ENCODE measurements around the gene MASP1.
"Not testable (repeated sequence)": the region's sequence is repeated elsewhere in the genome, so short reads cannot be mapped to it uniquely, and the experiment has no call there.

The MASP1 gene

DNA sequence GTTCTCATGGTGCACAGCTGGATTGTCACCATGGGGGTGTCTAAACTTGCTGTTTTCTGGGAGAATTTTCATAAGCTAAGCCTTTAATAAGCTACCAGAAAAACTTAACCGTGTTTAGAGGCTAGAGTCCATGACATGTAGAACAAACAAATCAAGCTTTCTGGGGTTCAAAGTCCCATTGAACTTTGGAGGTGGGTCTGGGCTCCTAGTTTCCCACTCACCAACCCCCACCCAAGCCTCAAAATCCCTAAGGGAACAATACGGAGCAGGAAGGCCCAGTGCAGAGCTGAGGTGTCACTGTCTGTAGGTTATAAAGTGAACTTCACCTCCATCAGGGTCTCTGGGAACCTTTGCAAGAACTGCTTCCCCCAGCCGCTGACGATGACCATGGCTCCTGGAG is 68.7 kb downstream of the MASP1 start:
- DNase-seq: no peak

DNA sequence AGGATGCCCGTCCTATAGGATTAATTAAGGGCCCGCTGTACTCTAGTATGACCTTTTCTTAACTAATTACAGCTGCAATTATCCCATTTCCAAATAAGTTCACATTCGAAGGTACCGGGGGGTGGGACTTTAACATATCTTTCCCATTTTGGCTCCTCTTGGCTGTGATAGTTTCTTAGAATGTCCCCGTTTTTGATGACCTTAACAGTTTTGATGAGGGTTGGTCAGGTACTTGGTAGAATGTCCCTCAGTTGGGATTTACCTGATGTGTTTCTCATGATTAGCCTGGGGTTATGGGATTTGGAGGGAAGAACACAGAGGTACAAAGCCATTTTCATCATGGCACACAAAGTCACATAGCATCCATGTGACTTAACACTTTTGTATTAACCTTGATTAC is 76.1 kb downstream of the MASP1 start:
- DNase-seq: no peak

DNA sequence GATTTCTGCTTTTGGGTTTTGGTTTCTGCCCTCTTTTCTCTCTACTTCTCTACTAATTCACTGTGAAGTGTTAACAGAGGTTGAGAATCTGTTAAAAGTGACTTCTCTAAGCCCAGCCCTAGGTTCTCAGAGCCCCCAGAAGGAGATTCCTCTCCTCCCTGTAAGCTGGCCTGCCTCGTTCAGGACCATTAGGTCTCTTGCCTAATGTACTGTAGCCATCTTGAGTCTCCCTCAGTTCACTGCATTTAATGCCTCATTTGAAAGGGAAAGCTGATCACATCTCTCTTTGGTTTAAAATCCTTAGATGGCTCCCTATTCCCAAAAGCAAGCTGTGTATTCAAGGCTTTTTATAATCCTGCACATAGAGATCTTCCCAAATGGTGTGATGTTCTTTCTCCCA is 77.9 kb downstream of the MASP1 start:
- no peak for DNase-seq

DNA sequence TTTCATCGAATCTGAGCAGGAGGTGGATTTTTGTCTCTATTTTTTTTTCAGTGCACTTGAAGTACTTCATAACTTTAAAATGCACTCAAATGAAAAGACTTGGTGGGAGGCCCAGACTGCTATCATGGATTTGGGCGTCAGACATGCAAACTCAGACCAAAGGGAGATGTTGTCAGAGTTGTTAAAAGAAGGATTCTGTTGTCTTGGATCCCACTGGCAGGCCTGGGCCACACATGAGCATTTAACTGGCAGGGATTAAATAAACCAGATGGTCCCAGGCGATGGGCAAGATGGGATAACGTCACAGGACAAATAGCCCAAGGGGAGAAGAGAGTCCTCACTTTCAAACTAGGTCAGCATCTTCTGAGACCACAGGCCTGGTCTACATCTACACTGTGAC is 78.8 kb downstream of the MASP1 start:
- no peak for DNase-seq

DNA sequence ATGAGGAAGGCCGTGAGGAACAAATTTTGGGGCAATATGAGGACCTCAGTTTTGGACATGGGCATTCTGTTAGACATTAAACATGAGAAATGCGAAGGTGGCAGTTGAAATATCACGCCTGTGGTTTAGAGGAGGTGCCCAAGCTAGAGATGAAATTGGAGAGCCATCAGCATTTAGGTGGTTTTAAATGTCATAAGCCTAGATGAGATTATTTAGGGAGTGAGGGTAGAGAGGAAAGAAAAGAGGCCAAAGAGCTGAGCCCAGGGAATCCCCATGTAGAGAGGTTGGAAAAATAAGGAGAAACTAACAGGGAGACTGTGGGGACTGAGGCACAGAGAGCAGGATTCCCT is 79.4 kb downstream of the MASP1 start:
- DNase-seq: no peak

DNA sequence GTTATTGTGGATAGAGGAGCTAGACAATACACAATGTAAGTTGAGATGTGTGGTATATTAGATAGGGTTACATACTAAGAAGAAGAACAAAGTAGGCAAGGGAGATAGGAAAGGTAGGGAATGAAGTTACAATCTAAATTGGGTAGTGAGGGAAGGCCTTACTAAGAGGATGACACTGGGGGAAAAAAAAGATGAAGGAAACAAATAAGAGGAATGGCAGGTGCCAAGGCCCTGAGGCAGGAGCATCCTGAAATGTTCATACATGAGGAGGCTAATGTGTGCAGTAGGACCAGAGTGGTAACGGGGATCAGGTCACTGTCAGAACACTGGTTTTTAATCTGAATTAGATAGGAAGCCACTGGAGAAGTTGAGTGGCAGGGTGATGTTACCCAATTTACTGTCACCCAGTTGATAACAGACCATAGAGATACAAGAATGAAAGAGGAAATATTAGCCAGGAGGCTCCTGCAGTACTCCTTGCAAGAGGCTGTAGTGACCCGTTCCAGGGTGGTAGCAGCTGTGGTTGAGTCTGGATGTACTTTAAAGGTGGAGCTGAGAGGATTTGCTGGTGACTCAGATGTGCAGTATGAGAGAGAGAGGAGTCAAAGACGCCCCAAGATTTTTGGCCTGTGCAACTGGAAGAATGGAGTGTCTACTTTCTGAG is 79.9 kb downstream of the MASP1 start:
- peak; percentile 32 for DNase-seq

DNA sequence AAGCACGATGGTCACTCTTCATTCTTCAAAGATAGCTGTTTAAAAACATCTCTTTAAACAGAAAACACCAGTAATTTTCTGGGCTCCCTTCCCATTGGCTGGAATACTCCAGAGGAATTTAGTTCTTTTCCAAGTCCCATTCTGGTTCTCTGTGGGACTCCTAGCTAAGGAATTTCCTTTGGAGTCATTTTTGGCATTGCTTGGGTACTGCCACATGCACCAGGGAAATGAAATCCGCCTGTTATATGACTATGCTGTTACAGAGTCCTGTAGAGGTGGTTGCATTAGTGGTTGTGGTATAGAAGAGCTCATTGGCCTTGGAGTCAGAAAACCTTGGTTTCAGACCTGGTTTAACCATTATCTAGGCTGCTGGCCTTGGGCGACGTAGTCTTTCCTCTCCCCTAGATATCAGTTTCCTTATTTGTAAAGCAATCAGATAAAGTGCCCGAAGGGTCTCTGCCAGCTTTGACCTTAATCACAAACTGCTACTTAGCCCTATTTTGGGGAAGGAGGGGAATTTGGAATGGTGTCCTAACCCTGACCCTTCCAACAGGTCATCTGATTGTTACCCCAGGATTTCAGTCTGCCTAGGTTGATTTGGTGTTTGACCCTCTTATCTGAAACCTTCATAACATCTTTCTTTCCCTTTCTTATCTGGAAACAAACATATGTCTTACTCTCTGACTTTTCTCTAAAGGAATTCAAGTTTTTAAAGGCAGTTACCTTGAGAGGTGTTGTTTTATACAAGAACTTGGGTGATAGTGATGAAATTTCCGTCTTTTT is 80.8 kb downstream of the MASP1 start:
- DNase-seq: peak; percentile 50

DNA sequence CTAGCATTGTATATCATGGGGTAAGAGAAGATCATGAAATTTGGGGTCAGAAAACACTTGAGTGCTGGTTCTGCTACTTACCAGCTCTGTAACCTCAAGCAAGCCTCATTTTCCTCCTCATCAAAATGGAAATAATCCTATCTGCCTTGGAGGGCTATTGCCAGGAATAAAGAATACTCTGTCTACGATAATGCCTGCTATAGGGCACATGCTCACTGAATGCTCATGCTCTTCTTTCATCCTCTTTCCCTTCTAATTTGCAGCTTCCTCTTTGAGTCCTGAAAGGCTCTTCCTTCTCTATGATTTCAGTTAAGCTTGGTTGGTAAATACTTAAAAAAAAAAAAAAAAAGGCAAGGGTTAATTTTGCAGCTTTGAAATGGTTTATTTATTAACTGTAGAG is 81.4 kb downstream of the MASP1 start:
- no peak for DNase-seq

DNA sequence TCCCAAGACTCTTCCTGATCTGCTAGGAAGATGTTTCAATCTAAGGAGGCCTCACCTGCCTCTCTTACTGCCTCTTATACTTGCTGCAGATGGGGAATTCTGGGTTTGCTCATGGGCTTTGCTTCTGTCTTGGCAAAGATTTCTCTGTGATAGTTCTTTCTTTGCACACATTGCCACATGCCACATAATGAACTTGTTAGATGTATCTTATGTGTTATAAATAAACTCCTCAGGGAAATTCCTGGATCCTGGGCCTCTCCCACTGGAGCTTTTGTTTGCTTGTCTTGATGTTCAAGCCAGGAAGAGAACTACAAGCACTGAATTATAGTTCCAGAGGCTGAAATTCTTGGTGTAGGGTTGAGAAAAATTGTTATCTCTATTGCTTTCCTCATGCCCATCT is 82.0 kb downstream of the MASP1 start:
- DNase-seq: no peak

DNA sequence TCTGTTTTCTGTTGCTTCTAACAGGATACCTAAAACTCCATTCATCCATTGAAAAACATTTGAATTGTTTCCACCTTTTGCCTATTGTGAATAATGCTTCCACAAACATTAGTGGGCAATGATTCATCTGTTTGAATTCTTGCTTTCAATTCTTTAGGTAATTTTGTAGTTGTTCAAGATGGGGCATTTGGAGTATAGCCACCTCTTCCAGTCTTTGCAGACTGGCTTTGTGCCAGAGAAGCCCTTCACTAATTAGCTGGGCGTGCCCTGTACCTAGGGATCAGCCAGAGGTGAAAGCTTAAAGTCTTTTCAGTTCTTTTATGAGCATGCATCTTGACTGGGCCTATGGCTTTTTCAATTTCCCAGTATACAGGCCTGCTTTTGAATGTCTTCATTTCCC is 83.4 kb downstream of the MASP1 start:
- DNase-seq: no peak

DNA sequence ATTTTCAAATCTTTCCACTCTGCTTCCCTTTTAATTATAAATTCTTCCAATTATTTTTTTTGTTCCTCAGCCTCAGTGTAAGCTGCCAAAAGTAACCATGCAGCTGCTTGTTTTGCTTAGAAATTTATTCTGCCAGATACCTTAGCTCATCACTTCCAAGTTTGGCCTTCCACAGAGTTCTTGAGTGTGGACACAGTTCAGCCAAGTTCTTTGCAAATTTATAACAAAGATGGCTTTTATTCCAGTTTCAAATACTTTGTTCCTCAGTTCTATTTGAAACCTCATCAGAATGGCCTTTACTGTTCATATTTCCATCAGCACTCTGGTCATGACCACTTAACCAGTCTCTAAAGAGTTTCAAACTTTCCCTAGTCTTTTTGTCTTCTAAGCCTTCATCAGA is 83.9 kb downstream of the MASP1 start:
- DNase-seq: no peak

DNA sequence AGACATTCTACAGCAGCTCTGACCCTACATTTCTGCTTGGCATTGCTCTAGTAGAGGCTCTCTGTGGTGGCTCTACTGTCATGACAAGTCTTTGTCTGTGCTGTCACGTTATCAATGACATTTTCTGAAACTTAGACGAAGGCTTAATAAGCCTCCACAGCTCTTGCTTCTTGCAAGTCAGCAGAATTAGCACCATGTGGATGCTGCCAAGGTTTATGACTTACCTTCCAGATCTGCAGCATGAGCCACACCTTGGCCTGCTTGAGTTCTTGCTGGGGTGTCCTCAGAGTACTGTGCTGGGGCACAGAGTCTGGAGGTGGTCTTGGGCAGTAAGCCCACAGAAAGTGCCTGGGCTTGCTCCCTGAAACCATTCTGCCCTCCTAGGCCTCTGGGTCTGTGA is 84.5 kb downstream of the MASP1 start:
- DNase-seq: no peak

DNA sequence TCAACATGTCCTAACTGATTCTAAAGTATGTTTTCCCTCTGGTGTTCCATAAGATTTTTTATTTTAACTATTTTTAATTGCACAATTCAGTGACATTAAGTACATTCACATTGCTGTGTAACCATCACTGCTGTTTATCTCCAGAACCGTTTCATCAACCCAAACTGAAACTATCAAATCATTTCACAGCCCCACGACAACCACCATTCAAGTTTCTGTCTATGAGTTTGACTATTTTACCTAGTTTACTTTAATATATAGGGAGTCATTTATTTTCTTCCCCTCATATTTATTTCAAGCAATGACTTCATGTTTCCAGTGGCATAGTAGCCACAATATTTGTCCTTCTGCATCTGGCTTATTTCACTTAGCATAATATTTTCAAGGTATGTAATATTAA is 85.9 kb downstream of the MASP1 start:
- DNase-seq: no peak

DNA sequence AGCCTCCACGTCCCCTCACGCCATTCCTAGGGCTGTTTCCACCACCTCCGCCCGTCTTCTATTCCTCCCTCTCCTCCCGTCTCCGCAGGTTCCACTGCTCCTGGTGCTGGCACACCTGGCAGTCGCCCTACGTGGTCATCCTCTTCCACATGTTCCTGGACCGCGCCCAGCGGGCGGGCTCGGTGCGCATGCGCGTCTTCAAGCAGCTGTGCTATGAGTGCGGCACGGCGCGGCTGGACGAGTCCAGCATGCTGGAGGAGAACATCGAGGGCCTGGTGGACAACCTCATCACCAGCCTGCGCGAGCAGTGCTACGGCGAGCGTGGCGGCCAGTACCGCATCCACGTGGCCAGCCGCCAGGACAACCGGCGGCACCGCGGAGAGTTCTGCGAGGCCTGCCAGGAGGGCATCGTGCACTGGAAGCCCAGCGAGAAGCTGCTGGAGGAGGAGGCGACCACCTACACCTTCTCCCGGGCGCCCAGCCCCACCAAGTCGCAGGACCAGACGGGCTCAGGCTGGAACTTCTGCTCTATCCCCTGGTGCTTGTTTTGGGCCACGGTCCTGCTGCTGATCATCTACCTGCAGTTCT is 92.0 kb downstream of the MASP1 start:
- not testable (repeated sequence) for DNase-seq

DNA sequence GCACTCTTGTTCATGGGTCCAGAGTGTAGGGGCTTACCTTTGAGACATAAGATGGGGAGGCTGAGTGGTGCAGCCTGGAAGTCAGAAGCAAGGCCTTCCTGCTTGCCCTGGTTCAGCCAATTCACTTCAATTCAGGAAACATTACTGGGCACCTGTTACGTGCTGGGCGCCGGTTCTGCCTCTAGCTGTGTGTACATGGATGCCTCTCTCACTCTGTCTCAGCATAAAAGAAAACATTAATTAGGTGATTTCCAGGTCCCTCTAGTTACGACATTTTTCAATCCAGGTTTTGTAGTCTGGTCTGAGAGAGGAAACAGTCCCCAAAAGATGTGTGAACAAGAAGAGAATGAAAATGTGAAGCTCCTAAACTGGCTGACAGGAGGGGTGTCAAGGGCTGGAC is 93.0 kb downstream of the MASP1 start:
- DNase-seq: no peak

DNA sequence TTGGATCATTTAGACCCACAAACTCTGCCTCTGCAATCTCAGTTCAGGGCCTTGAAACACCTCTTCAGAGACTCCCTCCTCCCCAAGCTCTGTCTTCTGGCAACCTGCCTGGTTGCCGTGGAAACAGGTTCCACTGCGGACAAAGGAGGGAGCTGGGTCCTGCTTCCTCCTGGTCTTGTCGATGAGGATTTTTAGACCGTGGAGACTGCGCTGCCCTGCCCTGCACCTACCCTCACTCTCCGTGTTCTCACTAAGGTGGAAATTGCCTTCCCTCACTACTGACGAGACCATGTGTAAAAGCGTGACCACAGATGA is 94.2 kb downstream of the MASP1 start, which contains the start of gene RTP1:
RTP1 (plus strand) TSS at position 152 of the 315 bp plus-strand sequence; CDS start at position 182, 30 bp downstream.
- no peak for DNase-seq

DNA sequence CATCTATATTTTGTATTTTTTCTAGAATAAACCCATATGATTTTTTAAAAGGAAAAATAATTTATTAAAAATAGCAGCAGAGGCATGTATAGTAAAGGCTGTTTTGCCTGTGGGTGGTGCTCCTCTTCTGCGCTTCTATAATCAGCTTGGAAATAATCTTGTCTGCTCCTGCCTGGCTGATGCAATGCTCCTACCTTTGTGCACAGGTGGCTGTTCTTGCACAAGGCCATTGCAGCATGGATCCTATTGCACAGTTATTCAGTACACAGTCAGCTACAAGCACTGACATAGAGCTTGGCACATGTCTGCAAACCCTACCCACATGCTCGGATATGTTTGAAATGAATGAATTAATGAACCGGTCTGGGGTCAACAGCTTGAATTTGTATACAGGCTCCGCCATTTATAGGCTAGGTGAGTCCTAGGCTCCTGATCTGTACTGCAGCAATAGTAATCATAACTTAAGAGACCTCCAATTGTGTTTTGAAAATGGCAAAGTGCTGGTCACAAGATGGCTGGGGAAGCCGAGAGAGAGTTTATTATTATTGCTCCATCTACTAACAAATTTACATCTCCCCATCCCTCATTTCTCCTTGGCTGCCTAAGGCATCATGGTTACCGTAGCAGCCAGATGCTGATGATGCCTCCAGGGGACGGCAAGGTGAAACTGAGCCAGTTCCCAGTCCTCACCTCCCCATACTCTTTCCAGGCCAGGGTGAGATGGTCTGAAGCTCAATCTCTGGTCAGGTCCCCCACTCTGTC is 94.8 kb downstream of the MASP1 start:
- no peak for DNase-seq

DNA sequence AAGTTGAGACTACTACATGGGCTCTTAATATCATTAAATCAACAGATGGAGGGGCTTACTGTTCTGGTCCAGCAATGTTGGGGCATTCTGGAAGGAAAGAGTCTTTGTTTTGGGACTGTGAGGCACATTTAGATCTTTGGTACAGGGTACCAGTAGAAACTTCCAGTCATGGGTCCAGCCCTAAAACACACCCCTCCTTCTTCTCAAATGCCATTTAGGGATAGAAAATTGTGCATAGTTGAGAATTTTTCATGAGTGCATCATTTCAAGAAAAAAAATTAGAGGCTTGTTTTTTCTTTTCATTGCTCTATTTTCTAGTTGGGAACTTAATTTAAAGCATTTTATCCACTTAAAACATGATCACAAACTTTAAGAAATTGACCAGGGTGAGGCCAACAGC is 98.4 kb downstream of the MASP1 start:
- no peak for DNase-seq

DNA sequence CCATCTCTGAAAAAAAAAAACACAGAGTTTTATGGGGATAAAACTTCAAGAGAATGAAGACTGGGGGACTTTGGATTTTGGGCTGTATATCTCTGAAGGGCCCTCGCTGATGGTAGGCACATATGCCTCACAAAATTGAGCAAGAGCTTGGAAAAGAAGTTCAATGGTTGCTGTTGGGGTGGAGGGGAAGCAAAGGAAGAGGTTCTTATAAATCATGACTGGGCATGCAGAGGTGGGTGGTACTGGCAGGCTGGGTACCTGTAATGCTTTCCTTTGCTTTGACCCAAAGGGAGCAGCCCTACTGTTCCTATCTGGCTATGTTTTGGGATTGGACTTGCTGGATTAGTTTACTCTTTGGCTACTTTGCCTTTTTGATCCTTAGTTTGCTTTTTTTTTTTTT is 100.3 kb downstream of the MASP1 start:
- no peak for DNase-seq

DNA sequence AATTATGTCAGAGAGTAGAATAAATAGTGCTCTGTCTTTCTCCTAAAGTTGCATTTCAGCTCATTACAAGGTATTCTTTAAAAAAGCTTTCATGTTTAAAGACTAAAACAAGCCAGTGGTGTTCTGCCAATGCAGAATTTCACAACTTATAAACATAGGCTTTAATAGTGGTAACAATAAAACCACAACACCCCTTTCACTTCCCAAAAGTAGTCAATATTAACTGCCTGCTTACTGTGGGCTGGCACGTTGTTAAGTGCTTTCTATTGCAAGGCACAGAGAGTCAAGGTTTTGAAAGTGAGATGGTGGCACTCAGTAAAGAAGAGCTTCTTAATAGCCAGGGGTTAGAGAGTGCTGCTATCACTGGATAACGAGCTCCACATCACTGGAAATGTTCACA is 102.6 kb downstream of the MASP1 start:
- no peak for DNase-seq

DNA sequence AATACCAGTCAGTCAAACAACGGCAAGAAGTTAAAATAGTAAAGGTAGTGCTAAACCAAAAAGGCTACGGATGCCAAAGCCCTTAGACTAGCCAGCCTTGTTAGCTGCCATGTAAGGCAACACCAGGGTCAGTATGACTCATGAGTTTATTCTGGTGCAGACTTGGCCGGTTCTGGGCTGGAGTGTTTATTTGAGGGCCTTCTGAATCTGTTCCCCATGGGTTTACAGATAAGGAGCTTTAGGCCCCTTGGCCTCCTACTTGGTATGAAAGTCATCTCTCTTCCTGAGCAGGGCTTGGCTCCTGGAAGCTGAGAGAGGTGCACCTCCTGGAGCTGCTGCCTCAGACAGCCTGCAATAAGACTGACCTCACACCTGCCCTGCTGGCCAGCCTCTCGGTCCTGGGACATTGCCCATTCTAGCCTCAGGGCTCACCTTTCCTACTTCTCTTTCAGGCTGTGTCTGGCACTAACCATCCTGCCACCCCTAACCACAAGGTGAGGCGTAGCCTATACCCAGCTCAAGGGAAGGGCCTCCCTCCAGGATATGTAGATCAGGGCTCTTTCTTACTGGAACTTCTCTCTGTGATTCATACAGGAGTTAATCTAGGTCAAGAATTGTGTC is 104.6 kb downstream of the MASP1 start:
- DNase-seq: peak; percentile 35

DNA sequence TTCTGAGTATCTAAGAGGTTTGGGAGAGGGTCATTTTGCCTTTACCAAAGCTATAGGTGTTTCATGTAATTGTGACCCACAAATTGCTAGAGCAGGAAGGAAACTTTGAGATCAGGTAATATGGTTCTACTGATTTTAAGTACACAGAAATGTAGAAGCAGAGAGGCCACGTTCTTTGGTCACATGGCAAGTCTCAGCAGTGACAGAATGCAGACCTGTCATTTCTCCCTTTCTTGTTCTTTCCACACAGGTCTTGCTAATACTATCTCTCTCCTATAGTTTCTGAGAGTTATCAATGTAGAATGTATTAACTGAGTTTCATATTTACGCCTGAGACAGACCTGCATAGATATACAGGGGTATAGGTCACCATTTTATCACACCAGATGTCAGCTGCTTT is 105.2 kb downstream of the MASP1 start:
- DNase-seq: no peak

DNA sequence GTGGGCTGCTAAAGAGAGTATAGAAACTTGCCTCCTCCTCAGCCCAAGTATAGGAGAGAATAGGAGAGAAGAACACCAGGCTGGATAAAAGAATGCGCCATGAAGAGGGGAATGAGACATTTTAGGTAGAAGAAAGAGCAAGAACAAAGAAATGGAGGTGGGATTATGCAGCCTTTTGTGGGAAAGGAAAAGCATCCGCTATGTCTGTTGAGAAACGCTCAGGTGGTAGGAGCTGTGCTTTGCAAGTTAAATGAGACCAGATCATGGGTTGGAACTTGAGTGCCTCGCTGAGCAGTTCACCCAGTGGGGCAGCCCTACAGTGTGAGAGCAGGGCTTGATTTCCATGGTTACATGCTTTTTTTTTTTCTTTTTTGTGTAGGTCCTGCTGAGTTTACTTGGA is 105.8 kb downstream of the MASP1 start:
- no peak for DNase-seq
